H1 (cell line): ENCODE data around the gene SYT2. TPM values are rescaled to one million over a fixed set of nuclear protein-coding genes. Genes with fewer than 3 reads are reported as not detected.
"Not testable (repeated sequence)": the region's sequence is repeated elsewhere in the genome, so short reads cannot be mapped to it uniquely, and the experiment has no call there.

Source experiments
- CTCF ChIA-PET: fragments of 300-600 bp; sonication (Branson Sonifier 250); formaldehyde crosslinking; loops from one replicate; lab custom pipeline; 2021; ENCODE audit not compliant: partially characterized antibody; lab: Charles Lee
- POLR2A ChIA-PET: fragments of 300-600 bp; sonication (Branson Sonifier 250); formaldehyde crosslinking; loops from one replicate; lab custom pipeline; 2021; ENCODE audit warnings: inconsistent platforms; ENCODE audit not compliant: partially characterized antibody; lab: Charles Lee
- DNase-seq, 2 experiments: peaks; one replicate each; pipeline versions ENCODE4 v3.0.0 to v3.0.0-alpha.2; 2010 to 2022; ENCODE audit warnings: low spot score in 2 of 2, low read depth in 1 of 2, mixed read lengths in 1 of 2
- FAIRE-seq: peaks from 2 replicates; lab custom pipeline; 2011; peaks lifted over from hg19 to GRCh38; lab: Jason Lieb, UNC
- H2AFZ ChIP-seq: 2 replicates; pipeline ENCODE4 v1.8.1; 2012; ENCODE audit warnings: low read length, inconsistent platforms
- H2AK5ac ChIP-seq: 2 replicates; pipeline ENCODE4 v1.6.1; 2013; ENCODE audit warnings: low read depth, low read length
- H2BK120ac ChIP-seq: replicated peaks from 2 replicates; pipeline ENCODE3; 2013; ENCODE audit warnings: low read depth, low read length, inconsistent platforms
- H2BK12ac ChIP-seq: 2 replicates; pipeline ENCODE4 v1.6.1; 2013; ENCODE audit warnings: low read depth, low read length
- H2BK15ac ChIP-seq: 2 replicates; pipeline ENCODE4 v1.6.1; 2013; ENCODE audit warnings: low read length
- H2BK20ac ChIP-seq: 2 replicates; pipeline ENCODE4 v1.6.1; 2013; ENCODE audit warnings: low read length
- H2BK5ac ChIP-seq: 2 replicates; pipeline ENCODE4 v1.6.1; 2013; ENCODE audit warnings: low read depth, low read length
- H3K14ac ChIP-seq: 2 replicates; pipeline ENCODE4 v1.6.1; 2013; ENCODE audit warnings: inconsistent platforms; ENCODE audit not compliant: insufficient read length
- H3K18ac ChIP-seq: 2 replicates; pipeline ENCODE4 v1.6.1; 2013; ENCODE audit warnings: low read length; ENCODE audit errors: extremely low read depth
- H3K23ac ChIP-seq: 2 replicates; pipeline ENCODE4 v1.6.1; 2013; ENCODE audit warnings: inconsistent platforms; ENCODE audit not compliant: insufficient read length
- H3K23me2 ChIP-seq: 2 replicates; pipeline ENCODE4 v1.6.1; 2013; ENCODE audit warnings: low read depth, low read length
- H3K27ac ChIP-seq: 2 replicates; pipeline ENCODE4 v1.6.1; 2011; ENCODE audit warnings: low read depth, low read length, inconsistent platforms
- H3K27me3 ChIP-seq, 4 experiments: replicated peaks in 1 of 4; 1 replicate in 1 of 4; 2 replicates in 3 of 4; pipeline versions ENCODE4 v1.6.1 to v1.8.1; 2011 to 2013; ENCODE audit warnings: low read length in 3 of 4, mild to moderate bottlenecking in 3 of 4, inconsistent platforms in 2 of 4, mixed read lengths in 2 of 4, moderate library complexity in 1 of 4; ENCODE audit not compliant: control insufficient read depth in 3 of 4, insufficient read depth in 3 of 4; ENCODE audit errors: extremely low read depth in 1 of 4
- H3K36me3 ChIP-seq, 4 experiments: 2 replicates each; pipeline versions ENCODE4 v1.6.1 to v1.8.1; 2011 to 2013; ENCODE audit warnings: mild to moderate bottlenecking in 4 of 4, low read length in 3 of 4, moderate library complexity in 2 of 4, control low read depth in 1 of 4, inconsistent platforms in 1 of 4; ENCODE audit not compliant: insufficient read depth in 4 of 4, control insufficient read depth in 2 of 4
- H3K4ac ChIP-seq: replicated peaks from 2 replicates; pipeline ENCODE3; 2013; ENCODE audit warnings: low read length, low read depth, mixed read lengths, inconsistent platforms; ENCODE audit not compliant: insufficient read length
- H3K4me1 ChIP-seq, 4 experiments: replicated peaks in 1 of 4; 1 replicate in 1 of 4; 2 replicates in 3 of 4; pipeline versions ENCODE4 v1.6.1 to v1.8.1; 2011 to 2013; ENCODE audit warnings: low read length in 3 of 4, inconsistent platforms in 2 of 4, mixed read lengths in 1 of 4; ENCODE audit not compliant: insufficient read depth in 4 of 4, control insufficient read depth in 3 of 4
- H3K4me2 ChIP-seq, 2 experiments: 2 replicates each; pipeline versions ENCODE4 v1.6.1 to v1.8.1; 2011 to 2013; ENCODE audit warnings: low read depth in 2 of 2, low read length in 2 of 2, control low read depth in 1 of 2, inconsistent platforms in 1 of 2, mild to moderate bottlenecking in 1 of 2; ENCODE audit not compliant: insufficient read depth in 1 of 2
- H3K4me3 ChIP-seq, 4 experiments: fragments of 200-600, 300-600 bp in 1 of 4; sonication (generic), shearing (Covaris generic), sonication (Bioruptor Twin) in 1 of 4; 2 replicates each; pipeline versions ENCODE4 v1.5.1 to v1.8.1; 2011 to 2016; ENCODE audit warnings: low read length in 4 of 4, low read depth in 3 of 4, control low read depth in 2 of 4, inconsistent platforms in 2 of 4, mild to moderate bottlenecking in 2 of 4, mixed read lengths in 1 of 4, moderate library complexity in 1 of 4; ENCODE audit not compliant: insufficient read depth in 2 of 4; ENCODE audit errors: extremely low read depth in 1 of 4
- H3K56ac ChIP-seq: replicated peaks from 2 replicates; pipeline ENCODE3; 2013; ENCODE audit warnings: low read depth, mild to moderate bottlenecking, mixed read lengths, low read length, inconsistent platforms; ENCODE audit not compliant: insufficient read length
- H3K79me1 ChIP-seq: 2 replicates; pipeline ENCODE4 v1.6.1; 2013; ENCODE audit warnings: low read depth, low read length, control low read depth
- H3K79me2 ChIP-seq, 2 experiments: 2 replicates each; pipeline versions ENCODE4 v1.6.1 to v1.8.1; 2012 to 2013; ENCODE audit warnings: low read length in 2 of 2, mild to moderate bottlenecking in 2 of 2, inconsistent platforms in 1 of 2; ENCODE audit not compliant: insufficient read depth in 2 of 2, control insufficient read depth in 1 of 2
- H3K9ac ChIP-seq, 4 experiments: replicated peaks in 1 of 4; 1 replicate in 1 of 4; 2 replicates in 3 of 4; pipeline versions ENCODE4 v1.6.1 to v1.8.1; 2011 to 2013; ENCODE audit warnings: low read depth in 3 of 4, low read length in 3 of 4, control low read depth in 2 of 4, mild to moderate bottlenecking in 2 of 4, moderate library complexity in 2 of 4, inconsistent platforms in 1 of 4; ENCODE audit errors: extremely low read depth in 1 of 4
- H3K9me3 ChIP-seq, 2 experiments: 2 replicates each; pipeline versions ENCODE4 v1.6.1 to v1.8.1; 2012 to 2013; ENCODE audit warnings: mild to moderate bottlenecking in 2 of 2, moderate library complexity in 2 of 2, control low read depth in 1 of 2, inconsistent platforms in 1 of 2, low read depth in 1 of 2, low read length in 1 of 2, mixed read lengths in 1 of 2; ENCODE audit not compliant: insufficient read depth in 2 of 2
- H4K20me1 ChIP-seq, 2 experiments: replicated peaks in 1 of 2; 2 replicates each; pipeline versions ENCODE3 to v1.8.1; 2011 to 2013; ENCODE audit warnings: inconsistent platforms in 2 of 2, low read length in 2 of 2, mild to moderate bottlenecking in 1 of 2; ENCODE audit not compliant: insufficient read depth in 2 of 2, control insufficient read depth in 1 of 2
- H4K5ac ChIP-seq: 2 replicates; pipeline ENCODE4 v1.6.1; 2013; ENCODE audit warnings: low read length, low read depth, mixed read lengths, inconsistent platforms; ENCODE audit not compliant: insufficient read length
- H4K8ac ChIP-seq: 2 replicates; pipeline ENCODE4 v1.8.0; 2013; ENCODE audit warnings: mild to moderate bottlenecking, moderate library complexity, low read length, inconsistent platforms; ENCODE audit not compliant: insufficient read depth; ENCODE audit errors: extremely low read depth
- H4K91ac ChIP-seq: replicated peaks from 2 replicates; pipeline ENCODE3; 2013; ENCODE audit warnings: low read length, mixed read lengths, inconsistent platforms; ENCODE audit not compliant: insufficient read length
- WGBS, 2 experiments: shearing (Covaris generic) in 1 of 2; methylation state at CpG; one replicate each; pipeline versions ENCODE4 v1.1.6 to v1.1.7; 2013 to 2015; ENCODE audit warnings: low lambda C conversion rate in 2 of 2, mixed read lengths in 2 of 2, inconsistent platforms in 1 of 2, low coverage in 1 of 2, missing lambda C conversion rate in 1 of 2; ENCODE audit not compliant: insufficient replicate concordance in 2 of 2, insufficient coverage in 1 of 2, insufficient read length in 1 of 2; ENCODE audit errors: extremely low coverage in 1 of 2, missing lambda C conversion rate in 1 of 2; 5-methylcytosine and 5-hydroxymethylcytosine counted together
- polyA plus RNA-seq, 7 experiments: library from polyadenylated mRNA; depleted of rRNA in 3 of 7; stranded (reverse) in 5 of 7; unstranded in 2 of 7; fragments of >200 nt in 5 of 7; fragments of 200-250 nt in 2 of 7; gene quantifications; 1 replicate in 5 of 7; 2 replicates in 1 of 7; 4 replicates in 1 of 7; pipeline versions ENCODE4 v1.2.1 to v1.2.3, GENCODE V29; 2011 to 2013; ENCODE audit warnings: missing spikeins in 2 of 7, mixed read lengths in 2 of 7
- total RNA-seq: library from RNA; stranded (reverse); fragmentation: NEBNext Ultra II Directional; extraction: Animal tissue kit (Norgen Biotek cat#: 25700); gene quantifications from 2 replicates; pipeline ENCODE4 v1.2.1, GENCODE V29; 2021

Gene SYT2
- total and polyA plus RNA-seq, 2 of the 8 experiments (the other 6 are each of a cell fraction or from before 2014, with no cell fraction given) = 2.8 to 11.0 TPM

DNA sequence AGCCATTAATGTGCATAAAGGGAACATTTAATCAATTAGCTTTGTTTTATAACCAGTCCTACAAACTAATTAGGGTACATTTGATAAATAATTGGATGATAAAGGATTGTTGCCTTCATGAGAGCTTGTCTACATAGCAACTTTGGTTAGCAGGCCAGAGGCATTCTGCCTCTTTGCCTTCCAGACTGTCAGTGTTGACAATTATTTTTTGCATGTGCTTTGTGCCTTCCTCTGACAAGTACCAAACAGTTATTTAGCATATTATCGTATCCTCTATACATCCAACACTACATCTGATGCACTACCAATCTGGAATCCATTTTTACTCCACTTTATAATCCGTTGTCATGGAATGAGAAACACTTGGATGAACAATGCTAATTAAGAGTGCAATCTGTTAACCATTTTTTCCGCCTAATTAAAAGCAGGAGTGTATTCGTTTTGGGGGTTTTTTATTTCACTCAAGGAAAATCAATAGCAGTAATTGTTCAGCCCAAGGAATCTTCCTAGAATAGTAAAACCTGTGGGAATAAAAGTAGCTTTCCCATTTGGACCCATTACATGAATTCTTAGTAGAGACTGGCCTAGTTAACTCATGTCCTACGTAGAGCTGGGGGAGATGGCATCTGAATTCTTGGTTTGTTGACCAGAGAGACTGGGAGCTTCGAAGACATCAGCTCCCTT lies 165.3 kb downstream of the SYT2 start:
- H3K79me2 ChIP-seq, H2AK5ac ChIP-seq, H3K23ac ChIP-seq, H4K91ac ChIP-seq, H2BK5ac ChIP-seq, H3K14ac ChIP-seq, H3K9me3 ChIP-seq, H3K4me2 ChIP-seq, H4K5ac ChIP-seq, H3K27ac ChIP-seq, H3K4ac ChIP-seq, H2BK15ac ChIP-seq, H4K20me1 ChIP-seq, H3K27me3 ChIP-seq, POLR2A ChIA-PET, H3K79me1 ChIP-seq, H2AFZ ChIP-seq, H3K9ac ChIP-seq, H4K8ac ChIP-seq, FAIRE-seq, DNase-seq, H2BK120ac ChIP-seq, H3K18ac ChIP-seq, H3K23me2 ChIP-seq, H2BK12ac ChIP-seq, H3K56ac ChIP-seq, H2BK20ac ChIP-seq, H3K36me3 ChIP-seq, H3K4me3 ChIP-seq, H3K4me1 ChIP-seq: not testable (repeated sequence)
- CTCF ChIA-PET = interaction anchor here (0.7 to 3.6 kb wide), 4 partner anchors 17 to 112 kb away, joined by 3 to 11 read pairs (median 4); no protein-coding TSS in a partner anchor
- WGBS, 2 experiments = 88% methylated on average over 6 of the region's 6 CpGs; no CpG with 5 or more reads in 1 of the 2 experiments

DNA sequence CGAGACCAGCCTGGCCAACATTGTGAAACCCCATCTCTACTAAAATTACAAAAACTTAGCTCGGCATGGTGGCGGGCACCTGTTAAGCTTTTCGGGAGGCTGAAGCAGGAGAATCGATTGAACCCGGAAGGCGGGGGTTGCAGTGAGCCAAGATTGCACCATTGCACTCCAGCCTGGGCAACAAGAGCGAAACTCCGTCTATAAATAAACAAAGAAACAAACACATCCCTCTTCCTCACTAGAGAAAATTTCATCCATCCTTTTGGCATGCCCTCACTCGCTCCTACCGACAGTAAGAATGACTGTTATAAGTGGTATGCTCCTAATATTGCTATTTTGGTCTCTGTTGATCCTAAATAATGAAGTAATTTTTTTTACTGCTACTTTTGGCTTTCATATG lies 166.7 kb downstream of the SYT2 start:
- H3K4me1 ChIP-seq, H4K8ac ChIP-seq, H2AK5ac ChIP-seq, H2BK15ac ChIP-seq, H3K36me3 ChIP-seq, H2AFZ ChIP-seq, H4K20me1 ChIP-seq, H3K18ac ChIP-seq, FAIRE-seq, H2BK12ac ChIP-seq, H3K14ac ChIP-seq, H3K79me1 ChIP-seq, H3K79me2 ChIP-seq, H2BK5ac ChIP-seq, H3K27me3 ChIP-seq, H3K23ac ChIP-seq, H3K4ac ChIP-seq, H3K9me3 ChIP-seq, H4K91ac ChIP-seq, H3K56ac ChIP-seq, H2BK120ac ChIP-seq, H4K5ac ChIP-seq, H3K23me2 ChIP-seq, H3K27ac ChIP-seq, H3K9ac ChIP-seq, POLR2A ChIA-PET, H3K4me3 ChIP-seq, H3K4me2 ChIP-seq, DNase-seq, H2BK20ac ChIP-seq: not testable (repeated sequence)
- 96% methylated on average over 11 of the region's 11 CpGs; no CpG with 5 or more reads in 1 of the 2 experiments for WGBS, 2 experiments
- CTCF ChIA-PET = interaction anchor here (1.8 kb wide), 1 partner anchor 18 kb away, joined by 7 read pairs; no protein-coding TSS in a partner anchor
